WI38 (cell line): ENCODE results near the gene CRYBA2.

Experiments
- H3K4me3 ChIP-seq: 2 replicates; pipeline ENCODE4 v1.5.1; 2011; ENCODE audit warnings: low read depth, mild to moderate bottlenecking, control low read depth, low read length
- TF ChIP-seq, protein P1 (sequence below): IDR thresholded peaks from 2 replicates; pipeline ENCODE4 v1.5.1; 2012; ENCODE audit warnings: low read depth, mild to moderate bottlenecking, control low read depth, low read length

Gene CRYBA2

GRCh38 chr2:218975060-218975777 is 18.0 kb downstream of the CRYBA2 start:
- TF ChIP-seq, protein P1, sequence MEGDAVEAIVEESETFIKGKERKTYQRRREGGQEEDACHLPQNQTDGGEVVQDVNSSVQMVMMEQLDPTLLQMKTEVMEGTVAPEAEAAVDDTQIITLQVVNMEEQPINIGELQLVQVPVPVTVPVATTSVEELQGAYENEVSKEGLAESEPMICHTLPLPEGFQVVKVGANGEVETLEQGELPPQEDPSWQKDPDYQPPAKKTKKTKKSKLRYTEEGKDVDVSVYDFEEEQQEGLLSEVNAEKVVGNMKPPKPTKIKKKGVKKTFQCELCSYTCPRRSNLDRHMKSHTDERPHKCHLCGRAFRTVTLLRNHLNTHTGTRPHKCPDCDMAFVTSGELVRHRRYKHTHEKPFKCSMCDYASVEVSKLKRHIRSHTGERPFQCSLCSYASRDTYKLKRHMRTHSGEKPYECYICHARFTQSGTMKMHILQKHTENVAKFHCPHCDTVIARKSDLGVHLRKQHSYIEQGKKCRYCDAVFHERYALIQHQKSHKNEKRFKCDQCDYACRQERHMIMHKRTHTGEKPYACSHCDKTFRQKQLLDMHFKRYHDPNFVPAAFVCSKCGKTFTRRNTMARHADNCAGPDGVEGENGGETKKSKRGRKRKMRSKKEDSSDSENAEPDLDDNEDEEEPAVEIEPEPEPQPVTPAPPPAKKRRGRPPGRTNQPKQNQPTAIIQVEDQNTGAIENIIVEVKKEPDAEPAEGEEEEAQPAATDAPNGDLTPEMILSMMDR = no peak
- no peak overlapping the region for H3K4me3 ChIP-seq

GRCh38 chr2:218970894-218971293 is 22.3 kb downstream of the CRYBA2 start:
- no peak overlapping the region for H3K4me3 ChIP-seq
- TF ChIP-seq, protein P1 = no peak

DNA sequence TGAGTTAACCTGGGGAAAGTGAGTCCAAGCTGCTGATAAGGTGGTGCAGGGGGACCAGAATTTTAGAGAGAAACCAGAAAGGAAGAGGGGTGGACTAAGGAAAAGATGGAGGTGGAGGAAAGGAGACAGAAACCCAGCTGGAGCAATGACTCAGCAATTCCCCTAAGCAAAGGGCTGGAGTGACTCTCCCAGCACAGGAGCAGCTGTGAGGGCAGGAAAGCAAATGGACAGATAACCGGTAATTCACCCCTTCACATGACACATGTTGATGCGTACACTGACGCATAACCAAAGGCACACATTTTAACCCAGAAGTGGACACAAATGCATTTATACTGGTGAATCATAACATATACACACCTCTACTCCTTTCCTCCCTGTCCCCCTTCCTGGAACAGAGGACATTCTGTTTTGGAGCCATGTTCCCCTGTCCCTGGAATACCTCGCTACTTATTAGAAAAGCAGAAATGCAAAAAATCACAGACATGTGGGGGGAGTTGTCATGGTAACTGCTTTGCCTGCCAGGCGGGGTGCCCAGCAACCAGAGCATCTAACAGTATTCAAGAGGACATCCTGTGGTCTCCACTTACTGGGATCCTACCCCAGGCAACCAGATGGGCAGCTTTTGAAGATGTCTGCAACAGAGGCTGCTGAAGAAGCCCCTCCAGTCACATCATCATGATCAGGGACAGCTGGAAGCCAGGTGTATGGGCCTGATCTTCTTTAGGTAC is 29.0 kb downstream of the CRYBA2 start:
- no peak overlapping the region for H3K4me3 ChIP-seq
- TF ChIP-seq, protein P1 = no peak

GRCh38 chr2:218963601-218964000 is 29.6 kb downstream of the CRYBA2 start:
- TF ChIP-seq, protein P1 = no peak
- no peak overlapping the region for H3K4me3 ChIP-seq

DNA sequence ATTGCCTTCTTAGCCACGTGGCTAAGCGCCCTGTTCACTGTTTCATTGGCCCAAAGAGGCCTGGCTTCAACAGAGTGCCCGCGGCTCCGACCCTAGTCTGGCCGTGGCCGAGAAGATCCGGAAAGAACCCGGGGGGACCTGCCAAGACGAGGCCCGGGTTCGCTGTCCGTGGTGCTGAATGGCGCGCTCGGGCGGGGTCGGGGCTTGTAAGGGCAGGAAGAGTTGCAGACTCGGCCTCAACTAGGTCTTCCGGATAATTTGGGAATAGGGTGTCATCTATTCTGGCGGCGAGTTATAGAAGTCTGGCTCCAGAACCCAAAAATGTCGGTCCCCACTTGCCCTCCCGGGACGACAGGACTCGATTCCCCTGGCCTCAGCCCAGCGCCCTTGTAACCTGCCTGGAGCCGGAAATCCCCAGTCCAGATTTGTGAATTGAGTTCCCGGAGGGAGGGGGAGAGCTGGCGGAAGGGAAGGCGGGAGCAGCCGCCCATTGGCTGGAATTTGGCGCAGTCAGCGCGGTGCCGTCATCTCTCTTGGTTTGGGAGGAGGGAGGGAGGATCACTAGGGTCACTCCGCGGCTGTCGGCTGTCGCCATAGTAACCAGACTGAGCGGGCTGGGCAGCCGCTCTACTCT is 30.2 kb downstream of the CRYBA2 start:
- TF ChIP-seq, protein P1 = no peak
- H3K4me3 ChIP-seq = no peak overlapping the region

DNA sequence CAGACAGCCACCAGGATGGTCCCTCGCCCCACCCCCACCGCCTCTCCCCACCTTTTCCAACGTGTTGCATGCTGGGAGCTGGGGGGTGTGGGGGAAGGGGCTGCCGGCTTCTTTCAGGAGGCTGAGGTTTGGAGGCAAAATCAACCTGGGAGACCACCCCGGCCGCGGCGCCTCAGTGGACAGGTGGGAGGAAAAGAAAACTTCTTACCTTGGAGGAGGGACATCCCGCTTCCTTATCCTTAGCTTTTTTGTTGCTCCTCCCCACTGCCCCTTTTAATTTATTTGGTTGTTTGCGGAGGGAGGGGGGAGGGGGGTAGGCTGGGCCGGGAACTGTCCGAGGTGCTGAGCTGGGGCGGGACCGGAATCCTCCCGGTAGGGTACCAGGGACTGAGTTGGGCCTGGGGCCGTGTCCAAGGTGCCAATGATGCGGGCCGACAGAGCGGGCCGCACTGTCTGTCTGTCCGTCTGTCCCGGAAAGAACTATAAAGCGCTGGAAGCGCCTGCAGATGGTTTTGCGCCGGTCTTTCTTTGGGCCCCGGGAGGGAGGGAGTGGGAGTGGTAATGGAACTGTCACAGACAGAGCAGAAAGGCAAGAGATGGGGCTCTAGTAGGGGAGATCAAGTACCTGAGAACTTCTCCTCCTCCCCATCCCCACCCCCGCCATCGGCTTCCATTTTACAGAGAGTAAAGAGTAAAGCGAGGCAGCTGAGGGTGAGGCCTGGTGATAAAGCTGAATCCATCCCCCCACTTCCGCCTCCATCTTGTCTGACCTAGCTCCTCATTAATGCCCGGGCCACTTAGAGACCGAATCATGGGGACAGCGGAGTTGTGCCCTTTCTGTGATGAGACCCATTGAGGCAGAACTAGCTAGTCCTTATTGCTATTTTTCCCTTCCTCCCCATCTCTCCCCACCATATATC is 31.3 kb downstream of the CRYBA2 start:
- TF ChIP-seq, protein P1 = no peak

More for the DNA sequence above, 31.3 kb downstream of the CRYBA2 start:
- no peak overlapping the region for H3K4me3 ChIP-seq
